Pancreas (tissue), 10 donors: ENCODE data around the gene PITHD1. TPM values are rescaled to one million over a fixed set of nuclear protein-coding genes. Genes with fewer than 3 reads are reported as not detected.
A peak's percentile ranks its signal among the peaks of the same experiment; 100 is the strongest.
"Not testable (repeated sequence)": the region's sequence is repeated elsewhere in the genome, so short reads cannot be mapped to it uniquely, and the experiment has no call there.

ENCODE experiments used
- ATAC-seq, 4 donors: fragments of 200-7000 bp; cut with Tn5 transposase; one replicate each; pipeline versions ENCODE4 v1.8.0 to v1.9.1; 2020; ENCODE audit warnings: mild to moderate bottlenecking in 4 of 4, moderate library complexity in 4 of 4
- DNase-seq, 6 donors: peaks; one replicate each; pipeline ENCODE4 v3.0.0-alpha.2; 2020
- FAIRE-seq: peaks from 2 replicates; lab custom pipeline; 2012; peaks lifted over from hg19 to GRCh38; lab: Jason Lieb, UNC
- H3K27ac ChIP-seq, 4 donors: fragments of 200-600 bp; sonication (generic); 1 replicate in 3 of 4; 2 replicates in 1 of 4; pipeline versions ENCODE4 v1.5.0 to v1.8.0; 2020
- H3K27me3 ChIP-seq, 4 donors: fragments of 200-600 bp; one replicate each; pipeline ENCODE4 v1.8.0; 2021
- H3K36me3 ChIP-seq, 3 donors: fragments of 200-600 bp; sonication (generic) in 1 of 3; one replicate each; pipeline versions ENCODE4 v1.5.0 to v1.8.0; 2020 to 2021
- H3K4me1 ChIP-seq, 3 donors: fragments of 200-600 bp; one replicate each; pipeline ENCODE4 v1.8.0; 2021
- H3K4me3 ChIP-seq, 4 donors: fragments of 200-600 bp; sonication (generic) in 2 of 4; one replicate each; pipeline versions ENCODE4 v1.5.0 to v1.8.0; 2020 to 2021
- H3K9me3 ChIP-seq, 4 donors: fragments of 200-600 bp; one replicate each; pipeline ENCODE4 v1.8.0; 2021
- CTCF ChIP-seq, 4 donors: fragments of 200-600 bp; sonication (generic) in 3 of 4; IDR thresholded peaks; one replicate each; pipeline versions ENCODE4 v1.5.0 to v1.8.0; 2021; ENCODE audit warnings: antibody characterized with exemption in 4 of 4
- WGBS, 2 donors: extraction: QIAGEN DNeasy Blood & Tissue Kit; methylation state at CpG; one replicate each; pipeline ENCODE4 v1.1.7; 2013; 5-methylcytosine and 5-hydroxymethylcytosine counted together
- intact Hi-C, 3 donors: fragments of 100-400 bp; cut with DNase I; formaldehyde crosslinking; loops; one replicate each; pipeline versions ENCODE4 v1.11.1 to v1.14.2; 2022
- polyA plus RNA-seq, 2 donors: library from polyadenylated mRNA; stranded (reverse); fragments of 200-250 nt; gene quantifications; one replicate each; pipeline ENCODE4 v1.2.3, GENCODE V29; 2013
- total RNA-seq, 6 donors: library from RNA; stranded (reverse); fragmentation: NEBNext Ultra II Directional in 4 of 6; extraction: Animal tissue kit (Norgen Biotek cat#: 25700) in 4 of 6; gene quantifications; one replicate each; pipeline versions ENCODE4 v1.2.1 to v1.2.4, GENCODE V29; 2021 to 2023
- donor health status: healthy with polysubstance abuse.
- donor health status: DM: no; HTN: no; CAD: no; lungs with moderate emphysema.
- donor health status: DM: no; HTN: no; CAD: no.
- donor health status: control.
- donor health status: control.
- donor health status: Bipolar disorder and iron deficiency.
- donor health status: DM: yes; HTN: yes; CAD: no.
- donor health status: DM: no; HTN: no; CAD: no.
- donor health status: DM: no; HTN: no; CAD: no.
- donor health status: DM: yes; HTN: yes; CAD: no.

The PITHD1 gene
- total and polyA plus RNA-seq, 8 donors, result 17.3 to 36.8 (median 19.9) TPM

DNA sequence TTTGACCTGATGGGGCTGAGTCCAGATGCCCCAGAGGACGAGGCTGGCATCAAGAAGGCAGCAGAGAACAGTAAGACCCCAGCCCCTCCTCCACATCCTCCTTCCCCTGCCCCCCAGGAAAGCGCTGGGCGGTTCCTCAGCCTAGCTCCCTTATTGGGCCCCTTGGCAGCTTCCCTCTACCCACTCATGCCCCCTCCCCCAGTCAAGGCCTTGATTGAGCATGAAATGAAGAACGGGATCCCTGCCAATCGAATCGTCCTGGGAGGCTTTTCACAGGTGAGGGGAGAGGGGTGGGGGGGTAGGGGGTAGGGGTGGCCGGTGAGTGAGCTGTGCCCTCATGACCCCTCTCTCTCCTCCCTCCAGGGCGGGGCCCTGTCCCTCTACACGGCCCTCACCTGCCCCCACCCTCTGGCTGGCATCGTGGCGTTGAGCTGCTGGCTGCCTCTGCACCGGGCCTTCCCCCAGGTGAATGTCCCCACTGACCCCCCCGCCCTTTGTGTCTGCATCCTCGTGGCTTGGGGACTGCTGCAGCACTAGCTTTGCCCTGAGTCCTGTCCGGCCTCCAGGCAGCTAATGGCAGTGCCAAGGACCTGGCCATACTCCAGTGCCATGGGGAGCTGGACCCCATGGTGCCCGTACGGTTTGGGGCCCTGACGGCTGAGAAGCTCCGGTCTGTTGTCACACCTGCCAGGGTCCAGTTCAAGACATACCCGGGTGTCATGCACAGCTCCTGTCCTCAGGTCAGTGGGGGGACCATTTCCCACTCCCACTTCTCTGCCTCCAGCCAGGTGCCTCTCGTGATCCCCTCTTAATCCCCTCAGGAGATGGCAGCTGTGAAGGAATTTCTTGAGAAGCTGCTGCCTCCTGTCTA, 15.9 kb downstream of the PITHD1 start:
- WGBS, 2 donors, result 61 to 67% methylated on average over 20 to 21 of the region's 21 CpGs
- H3K36me3 ChIP-seq, result no peaks in the 10 kb centered on the region
- no peak for FAIRE-seq

DNA sequence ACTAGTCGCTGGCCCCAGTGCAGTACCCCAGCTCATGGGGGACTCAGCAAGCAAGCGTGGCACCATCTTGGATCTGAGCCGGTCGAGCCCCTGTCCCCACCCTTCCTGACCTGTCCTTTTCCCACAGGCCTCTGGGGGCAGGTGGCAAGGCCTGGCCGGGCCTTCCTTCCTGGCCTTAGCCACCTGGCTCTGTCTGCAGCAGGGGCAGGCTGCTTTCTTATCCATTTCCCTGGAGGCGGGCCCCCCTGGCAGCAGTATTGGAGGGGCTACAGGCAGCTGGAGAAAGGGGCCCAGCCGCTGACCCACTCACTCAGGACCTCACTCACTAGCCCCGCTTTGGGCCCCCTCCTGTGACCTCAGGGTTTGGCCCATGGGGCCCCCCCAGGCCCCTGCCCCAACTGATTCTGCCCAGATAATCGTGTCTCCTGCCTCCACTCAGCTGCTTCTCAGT, 16.5 kb downstream of the PITHD1 start:
- H3K27ac ChIP-seq, ATAC-seq, H3K4me3 ChIP-seq, H3K36me3 ChIP-seq, DNase-seq, intact Hi-C loops, FAIRE-seq, H3K27me3 ChIP-seq, H3K9me3 ChIP-seq: not testable (repeated sequence)
- H3K4me1 ChIP-seq, result peaks cover 6 to 26% (median 23%) of the 10 kb centered on the region in 3 donors
- 83 to 86% methylated on average over 9 of the region's 9 CpGs for WGBS, 2 donors

More for the DNA sequence above, 15.9 kb downstream of the PITHD1 start:
- intact Hi-C loops, result no loop called here
- Histone ChIP-seq H3K4me1 (peaks cover under 1 to 23% (median 16%) of the 10 kb centered on the region in 3 donors), H3K27ac (no peak overlapping the region), H3K4me3 (no peak overlapping the region), H3K27me3 (no peaks in the 10 kb centered on the region), H3K9me3 (no peaks in the 10 kb centered on the region)
- DNase-seq (peak in 1 of 6 donors; percentile 73), ATAC-seq (no peak)
- TF ChIP-seq CTCF (IDR thresholded peaks at IDR 0.05), result no peak

- FAIRE-seq (no peak), ATAC-seq (no peak), DNase-seq (peak in 1 of 6 donors; percentile 69)
- Histone ChIP-seq H3K36me3 (no peaks in the 10 kb centered on the region), H3K9me3 (no peaks in the 10 kb centered on the region), H3K27me3 (no peaks in the 10 kb centered on the region), H3K27ac (no peak overlapping the region), H3K4me1 (peaks cover 6 to 24% (median 23%) of the 10 kb centered on the region in 3 donors), H3K4me3 (no peak overlapping the region)
- intact Hi-C loops, result no loop called here
- 78 to 80% methylated on average over 16 of the region's 16 CpGs for WGBS, 2 donors
- TF ChIP-seq CTCF (IDR thresholded peaks at IDR 0.05), result no peak
Measured at GRCh38 chr1:23795676-23796465, 17.7 kb downstream of the PITHD1 start.

DNA sequence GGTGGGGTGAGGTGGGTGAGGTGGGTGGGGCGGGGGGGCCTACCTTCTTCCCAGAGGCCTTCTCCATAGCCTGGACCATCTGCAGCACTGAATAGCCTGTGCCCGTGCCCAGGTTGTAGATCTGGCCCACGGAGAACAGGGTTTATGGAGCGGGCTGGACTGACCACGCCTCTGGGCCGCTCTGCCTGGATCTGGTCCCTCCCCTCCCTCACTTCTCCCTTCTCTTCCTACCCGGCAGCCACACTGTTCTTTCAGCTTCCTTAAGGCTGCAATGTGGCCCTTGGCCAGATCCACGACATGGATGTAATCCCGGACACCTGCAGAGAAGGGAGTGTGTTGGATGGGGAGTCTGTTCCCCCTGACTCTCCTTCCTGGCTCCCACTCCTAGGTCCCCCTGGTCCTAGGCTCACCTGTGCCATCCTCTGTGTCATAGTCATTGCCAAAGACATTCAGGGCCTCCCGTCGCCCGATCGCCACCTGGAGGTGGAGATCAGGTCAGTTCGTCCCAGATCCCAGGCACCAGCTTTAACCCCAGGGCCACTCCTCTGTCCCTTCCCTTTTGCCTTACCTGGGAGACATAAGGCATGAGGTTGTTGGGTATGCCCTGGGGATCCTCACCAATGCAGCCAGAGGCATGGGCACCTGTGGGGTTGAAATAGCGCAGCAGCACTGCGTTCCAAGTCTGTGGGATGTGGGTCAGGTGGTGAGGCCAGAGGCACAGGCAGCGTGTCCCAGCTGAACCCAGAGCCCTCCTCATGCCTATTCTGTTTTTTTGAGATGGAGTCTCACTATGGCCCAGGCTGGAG, 18.5 kb downstream of the PITHD1 start:
- no peaks in the 10 kb centered on the region for H3K9me3 ChIP-seq
- ATAC-seq (no peak), DNase-seq (no peak), FAIRE-seq (no peak)
- H3K27me3 ChIP-seq, result no peaks in the 10 kb centered on the region
- H3K4me3 ChIP-seq, result no peak overlapping the region
- H3K27ac ChIP-seq, result no peak overlapping the region
- H3K36me3 ChIP-seq, result no peaks in the 10 kb centered on the region
- intact Hi-C loops, result no loop called here
- TF ChIP-seq CTCF (IDR thresholded peaks at IDR 0.05), result no peak
- 66 to 75% methylated on average over 15 to 17 of the region's 17 CpGs for WGBS, 2 donors
- peaks cover 6 to 25% (median 24%) of the 10 kb centered on the region in 3 donors for H3K4me1 ChIP-seq
